ENCODE measurements around the gene CLCNKA.

Gene CLCNKA

GRCh38 chr1:16076031-16076864, 54.4 kb downstream of the CLCNKA start:
- Histone ChIP-seq H3K9me3 (ENCODE audit: insufficient read depth, low read length) (no peaks in the 10 kb centered on the region), H3K27ac (ENCODE audit: low read length) (no peak overlapping the region), H3K4me2 (ENCODE audit: low read length) (no peak overlapping the region), H2AFZ (ENCODE audit: low read depth, low read length) (no peak overlapping the region), H4K20me1 (ENCODE audit: insufficient read depth, low read length) (no peaks in the 10 kb centered on the region), H3K79me2 (ENCODE audit: low read length) (no peaks in the 10 kb centered on the region), H3K4me3 (ENCODE audit: low read length) (no peak overlapping the region), H3K36me3 (replicated peaks; ENCODE audit: low read depth, low read length) (no peaks in the 10 kb centered on the region), H3K9ac (ENCODE audit: low read length) (no peak overlapping the region), H3K27me3 (ENCODE audit: low read depth, low read length) (peaks cover 8% of the 10 kb centered on the region), H3K4me1 (ENCODE audit: low read length) (peaks cover 20% of the 10 kb centered on the region)
- TF ChIP-seq CTCF (IDR thresholded peaks at IDR 0.05; ENCODE audit: low read depth, low read length) (no peak), EZH2phosphoT487 (IDR thresholded peaks at IDR 0.05; ENCODE audit: low read depth) (no peak)

GRCh38 chr1:16076865-16077238, 55.0 kb downstream of the CLCNKA start:
- no peak overlapping the region for H3K4me3 ChIP-seq (ENCODE audit: low read length)
- H3K4me2 ChIP-seq (ENCODE audit: low read length): no peak overlapping the region
- peaks cover 8% of the 10 kb centered on the region for H3K27me3 ChIP-seq (ENCODE audit: low read depth, low read length)
- no peak overlapping the region for H3K9ac ChIP-seq (ENCODE audit: low read length)
- no peaks in the 10 kb centered on the region for H3K9me3 ChIP-seq (ENCODE audit: insufficient read depth, low read length)
- H3K4me1 ChIP-seq (ENCODE audit: low read length): peaks cover 25% of the 10 kb centered on the region
- H3K27ac ChIP-seq (ENCODE audit: low read length): no peak overlapping the region
- H3K79me2 ChIP-seq (ENCODE audit: low read length): no peaks in the 10 kb centered on the region
- no peak overlapping the region for H2AFZ ChIP-seq (ENCODE audit: low read depth, low read length)
- H4K20me1 ChIP-seq (ENCODE audit: insufficient read depth, low read length): no peaks in the 10 kb centered on the region
- no peak for TF ChIP-seq EZH2phosphoT487 (IDR thresholded peaks at IDR 0.05; ENCODE audit: low read depth)
- no peak for TF ChIP-seq CTCF (IDR thresholded peaks at IDR 0.05; ENCODE audit: low read depth, low read length)
- H3K36me3 ChIP-seq (replicated peaks; ENCODE audit: low read depth, low read length): no peaks in the 10 kb centered on the region

GRCh38 chr1:16077406-16078245, 55.8 kb downstream of the CLCNKA start:
- Histone ChIP-seq H3K27me3 (ENCODE audit: low read depth, low read length) (peaks cover 8% of the 10 kb centered on the region), H3K9ac (ENCODE audit: low read length) (no peak overlapping the region), H3K4me1 (ENCODE audit: low read length) (peaks cover 27% of the 10 kb centered on the region), H3K79me2 (ENCODE audit: low read length) (no peaks in the 10 kb centered on the region), H3K36me3 (replicated peaks; ENCODE audit: low read depth, low read length) (no peaks in the 10 kb centered on the region), H4K20me1 (ENCODE audit: insufficient read depth, low read length) (no peaks in the 10 kb centered on the region), H3K4me2 (ENCODE audit: low read length) (no peak overlapping the region), H3K9me3 (ENCODE audit: insufficient read depth, low read length) (no peaks in the 10 kb centered on the region), H3K4me3 (ENCODE audit: low read length) (no peak overlapping the region), H3K27ac (ENCODE audit: low read length) (no peak overlapping the region), H2AFZ (ENCODE audit: low read depth, low read length) (no peak overlapping the region)
- no peak for TF ChIP-seq EZH2phosphoT487 (IDR thresholded peaks at IDR 0.05; ENCODE audit: low read depth)
- no peak for TF ChIP-seq CTCF (IDR thresholded peaks at IDR 0.05; ENCODE audit: low read depth, low read length)

Data from OCI-LY3 (cell line).